Epithelial cell of esophagus (primary cell): ENCODE data around the gene COQ4.
"Not testable (repeated sequence)": the region's sequence is repeated elsewhere in the genome, so short reads cannot be mapped to it uniquely, and the experiment has no call there.

ENCODE experiments used
- DNase-seq: peaks from one replicate; pipeline ENCODE4 v3.0.0; 2010; ENCODE audit warnings: low read depth
- H3K4me3 ChIP-seq: 2 replicates; pipeline ENCODE4 v1.5.1; 2011; ENCODE audit warnings: mild to moderate bottlenecking, low read length, control low read depth
- TF ChIP-seq, protein P1 (sequence below): IDR thresholded peaks from 2 replicates; pipeline ENCODE4 v1.5.1; 2011; ENCODE audit warnings: low read depth, mild to moderate bottlenecking, low read length, control low read depth, inconsistent platforms; ENCODE audit not compliant: insufficient read depth; ENCODE audit errors: missing control alignments

The COQ4 gene

GRCh38 chr9:128322404-128323211 lies at the start of gene COQ4, which contains the start of gene TRUB2:
Gene COQ4 (plus strand): TSS chr9:128322839. CDS start chr9:128322859, 20 bp downstream.
Gene TRUB2 (minus strand): TSS chr9:128322447. CDS start chr9:128322408, 39 bp downstream.
- DNase-seq, result peak; percentile 96
- TF ChIP-seq, protein P1, sequence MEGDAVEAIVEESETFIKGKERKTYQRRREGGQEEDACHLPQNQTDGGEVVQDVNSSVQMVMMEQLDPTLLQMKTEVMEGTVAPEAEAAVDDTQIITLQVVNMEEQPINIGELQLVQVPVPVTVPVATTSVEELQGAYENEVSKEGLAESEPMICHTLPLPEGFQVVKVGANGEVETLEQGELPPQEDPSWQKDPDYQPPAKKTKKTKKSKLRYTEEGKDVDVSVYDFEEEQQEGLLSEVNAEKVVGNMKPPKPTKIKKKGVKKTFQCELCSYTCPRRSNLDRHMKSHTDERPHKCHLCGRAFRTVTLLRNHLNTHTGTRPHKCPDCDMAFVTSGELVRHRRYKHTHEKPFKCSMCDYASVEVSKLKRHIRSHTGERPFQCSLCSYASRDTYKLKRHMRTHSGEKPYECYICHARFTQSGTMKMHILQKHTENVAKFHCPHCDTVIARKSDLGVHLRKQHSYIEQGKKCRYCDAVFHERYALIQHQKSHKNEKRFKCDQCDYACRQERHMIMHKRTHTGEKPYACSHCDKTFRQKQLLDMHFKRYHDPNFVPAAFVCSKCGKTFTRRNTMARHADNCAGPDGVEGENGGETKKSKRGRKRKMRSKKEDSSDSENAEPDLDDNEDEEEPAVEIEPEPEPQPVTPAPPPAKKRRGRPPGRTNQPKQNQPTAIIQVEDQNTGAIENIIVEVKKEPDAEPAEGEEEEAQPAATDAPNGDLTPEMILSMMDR, result no peak
- peak within 1 kb of the TSS; percentile 98 for H3K4me3 ChIP-seq

- no peak for DNase-seq
- H3K4me3 ChIP-seq, result peak overlapping the region; percentile 93
- TF ChIP-seq, protein P1, result no peak
Observed at GRCh38 chr9:128274245-128274644, 48.4 kb upstream of the COQ4 start.

- TF ChIP-seq, protein P1, result no peak
- peak within 1 kb of the TSS; percentile 93 for H3K4me3 ChIP-seq
- no peak for DNase-seq
Observed at GRCh38 chr9:128275198-128276007, 47.2 kb upstream of the COQ4 start, which contains the start of gene GOLGA2. Gene GOLGA2 (minus strand): TSS chr9:128276007. CDS start chr9:128275976, 31 bp downstream.

- TF ChIP-seq, protein P1, result no peak
- DNase-seq, result peak; percentile 99
- H3K4me3 ChIP-seq, result peak within 1 kb of the TSS; percentile 93
Observed at GRCh38 chr9:128276008-128276573, 46.5 kb upstream of the COQ4 start, which contains the start of gene SWI5. Gene SWI5 (plus strand): TSS chr9:128276276.

DNA sequence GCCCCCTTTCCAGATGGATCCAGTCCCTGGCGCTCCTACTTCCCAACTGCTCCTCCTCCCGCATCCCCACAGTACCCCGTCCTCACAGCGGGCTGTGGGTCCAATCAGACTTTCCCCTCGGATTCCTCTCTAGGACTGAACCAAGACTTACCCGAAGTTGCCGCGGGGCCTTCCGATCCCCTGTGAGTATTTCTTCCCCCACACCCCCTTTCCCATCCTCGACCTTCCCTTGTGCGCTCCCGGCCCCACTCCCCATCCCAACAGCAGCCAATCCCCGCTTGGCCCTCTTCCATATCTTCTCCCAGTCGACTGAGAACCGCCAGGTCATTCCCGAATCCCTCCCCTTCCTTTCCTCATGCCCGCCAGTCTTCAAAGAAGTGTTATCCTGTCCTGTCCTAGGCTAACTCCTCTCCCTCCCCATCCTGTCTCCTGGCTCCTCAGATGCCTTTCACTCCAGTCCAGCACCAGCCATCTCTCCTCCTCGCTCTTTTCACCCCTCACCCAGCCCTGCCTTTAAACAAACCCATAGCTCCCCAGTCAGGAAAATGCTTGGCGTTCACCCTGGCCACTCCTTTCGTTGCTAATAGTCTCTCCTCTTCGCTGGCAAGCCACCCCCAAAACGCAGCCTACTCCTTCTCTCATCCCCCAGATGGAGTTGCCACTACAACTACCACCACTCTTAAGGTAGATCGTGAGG lies 45.9 kb upstream of the COQ4 start:
- H3K4me3 ChIP-seq, result peak overlapping the region; percentile 93
- TF ChIP-seq, protein P1, result no peak
- peak; percentile 22 for DNase-seq

GRCh38 chr9:128279088-128280073 lies 43.3 kb upstream of the COQ4 start:
- not testable (repeated sequence) for DNase-seq, H3K4me3 ChIP-seq
